ENCODE data around the gene GOLGA6L7. TPM values are rescaled to one million over a fixed set of nuclear protein-coding genes. Genes with fewer than 3 reads are reported as not detected.
"Not testable (repeated sequence)": the region's sequence is repeated elsewhere in the genome, so short reads cannot be mapped to it uniquely, and the experiment has no call there.

The GOLGA6L7 gene
- total RNA-seq: not detected in 2 replicates
- not detected in 2 replicates for polyA plus RNA-seq
- not detected in 2 replicates for polyA plus RNA-seq (2011; cell fraction: cytosol; rRNA removed)
- not detected in 2 replicates for polyA plus RNA-seq (2011; cell fraction: nucleus; rRNA removed)
- polyA plus RNA-seq (2012): not detected in 2 replicates
- not detected in 2 replicates for polyA minus RNA-seq
- polyA minus RNA-seq (2011; cell fraction: cytosol; rRNA and poly(A)+ RNA removed): not detected
- not detected in 2 replicates for polyA minus RNA-seq (2011; cell fraction: nucleus; rRNA and poly(A)+ RNA removed)
- Bru-seq, nascent RNA: not detected
- not detected for BruChase-seq, experiment 1, labeled RNA remaining after a 6-hour chase
- BruChase-seq, experiment 2, labeled RNA remaining after a 2-hour chase: not detected
- long read RNA-seq: 0 reads

DNA sequence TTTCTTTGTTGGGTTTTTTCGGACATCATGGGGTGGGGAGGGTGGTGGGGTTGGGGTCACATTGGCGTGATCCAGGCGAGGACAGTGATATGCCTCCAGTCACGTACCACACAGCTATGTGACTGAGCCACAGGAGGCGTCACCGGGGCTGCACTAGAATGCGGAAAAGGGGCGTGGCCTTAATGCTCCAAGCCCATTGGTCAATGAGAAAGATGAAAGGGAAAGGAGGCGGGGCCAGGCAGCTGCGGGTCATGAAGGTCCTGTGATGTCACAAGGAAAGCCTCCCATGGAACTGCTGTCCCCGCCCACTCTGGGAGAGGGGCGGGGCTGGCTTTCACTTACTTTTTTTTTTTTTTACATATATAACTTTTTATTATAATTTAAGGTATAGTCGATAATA, at the start of gene GOLGA6L7:
GOLGA6L7 (minus strand) TSS at position 124 of the 400 bp plus-strand sequence; CDS start at position 29, 95 bp downstream.
- dilution Hi-C loops (cut with MboI; ENCODE audit: extremely low pct_ligation_motif_present, low sequenced_read_pairs); H2AFZ ChIP-seq (ENCODE audit: low read depth, low read length); FAIRE-seq; H3K9me3 ChIP-seq (replicated peaks; ENCODE audit: control insufficient read depth, insufficient read depth, low read length); CTCF ChIA-PET; H4K20me1 ChIP-seq (replicated peaks; ENCODE audit: control insufficient read depth, extremely low read depth, insufficient read depth, low read length); POLR2A ChIA-PET; H3K27me3 ChIP-seq (ENCODE audit: control insufficient read depth in 2 of 2, insufficient read depth in 2 of 2, low read length in 2 of 2); H3K9ac ChIP-seq (replicated peaks; ENCODE audit: extremely low read depth, insufficient read depth, low read length); H3K9me1 ChIP-seq (replicated peaks; ENCODE audit: control insufficient read depth, extremely low read depth, insufficient read depth, low read length); H3K36me3 ChIP-seq (ENCODE audit: control insufficient read depth in 2 of 2, extremely low read depth in 1 of 2, insufficient read depth in 2 of 2, low read length in 2 of 2); H3K27ac ChIP-seq (ENCODE audit: insufficient read depth, low read depth, low read length); H3K4me2 ChIP-seq (ENCODE audit: insufficient read depth, low read length); H3K79me2 ChIP-seq (ENCODE audit: control insufficient read depth, insufficient read depth, low read length); DNase-seq (ENCODE audit: low read depth, low spot score); H3K4me1 ChIP-seq (ENCODE audit: control insufficient read depth, extremely low read depth, insufficient read depth, low read length); intact Hi-C loops (cut with micrococcal nuclease); BruUV-seq (replicated peaks); H3K4me3 ChIP-seq (replicated peaks in 1 of 3; ENCODE audit: insufficient read depth in 1 of 3, low read depth in 1 of 3, low read length in 3 of 3): not testable (repeated sequence)

- BruUV-seq (replicated peaks): no TSS peak
- TF ChIP-seq POLR2A (IDR thresholded peaks at IDR 0.05; ENCODE audit: low read depth, low read length): no peak
- TF ChIP-seq JUN (IDR thresholded peaks at IDR 0.05; ENCODE audit: borderline replicate concordance, insufficient read depth, insufficient read length, low read depth): no peak
- TF ChIP-seq, protein P1, sequence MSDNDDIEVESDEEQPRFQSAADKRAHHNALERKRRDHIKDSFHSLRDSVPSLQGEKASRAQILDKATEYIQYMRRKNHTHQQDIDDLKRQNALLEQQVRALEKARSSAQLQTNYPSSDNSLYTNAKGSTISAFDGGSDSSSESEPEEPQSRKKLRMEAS (IDR thresholded peaks at IDR 0.05; ENCODE audit: insufficient read depth, insufficient read length): no peak
- TF ChIP-seq FOS (IDR thresholded peaks at IDR 0.05; ENCODE audit: borderline replicate concordance, insufficient read depth, low read length): no peak
- TF ChIP-seq GATA2 (IDR thresholded peaks at IDR 0.05; ENCODE audit: insufficient read depth, insufficient read length, low read depth, low read length): no peak
- TF ChIP-seq EZH2 (IDR thresholded peaks at IDR 0.05; ENCODE audit: borderline replicate concordance, low read depth, low read length, severe bottlenecking): no peak
- TF ChIP-seq, protein P2, sequence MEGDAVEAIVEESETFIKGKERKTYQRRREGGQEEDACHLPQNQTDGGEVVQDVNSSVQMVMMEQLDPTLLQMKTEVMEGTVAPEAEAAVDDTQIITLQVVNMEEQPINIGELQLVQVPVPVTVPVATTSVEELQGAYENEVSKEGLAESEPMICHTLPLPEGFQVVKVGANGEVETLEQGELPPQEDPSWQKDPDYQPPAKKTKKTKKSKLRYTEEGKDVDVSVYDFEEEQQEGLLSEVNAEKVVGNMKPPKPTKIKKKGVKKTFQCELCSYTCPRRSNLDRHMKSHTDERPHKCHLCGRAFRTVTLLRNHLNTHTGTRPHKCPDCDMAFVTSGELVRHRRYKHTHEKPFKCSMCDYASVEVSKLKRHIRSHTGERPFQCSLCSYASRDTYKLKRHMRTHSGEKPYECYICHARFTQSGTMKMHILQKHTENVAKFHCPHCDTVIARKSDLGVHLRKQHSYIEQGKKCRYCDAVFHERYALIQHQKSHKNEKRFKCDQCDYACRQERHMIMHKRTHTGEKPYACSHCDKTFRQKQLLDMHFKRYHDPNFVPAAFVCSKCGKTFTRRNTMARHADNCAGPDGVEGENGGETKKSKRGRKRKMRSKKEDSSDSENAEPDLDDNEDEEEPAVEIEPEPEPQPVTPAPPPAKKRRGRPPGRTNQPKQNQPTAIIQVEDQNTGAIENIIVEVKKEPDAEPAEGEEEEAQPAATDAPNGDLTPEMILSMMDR (IDR thresholded peaks at IDR 0.05; ENCODE audit: extremely low read depth in 1 of 2, insufficient read depth in 1 of 2, low read depth in 1 of 2, low read length in 2 of 2): no peak
- TF ChIP-seq POLR2AphosphoS5 (IDR thresholded peaks at IDR 0.05; ENCODE audit: insufficient read depth, low read depth, low read length): no peak
- TF ChIP-seq MYC (IDR thresholded peaks at IDR 0.05; ENCODE audit: low read depth, low read length): no peak
- no peaks in the 10 kb centered on the region for H3K79me2 ChIP-seq (ENCODE audit: control insufficient read depth, insufficient read depth, low read length)
- ChIA-PET POLR2A (no interaction called here), CTCF (no interaction called here)
- intact Hi-C loops (cut with micrococcal nuclease) (no loop called here), dilution Hi-C loops (cut with MboI; ENCODE audit: extremely low pct_ligation_motif_present, low sequenced_read_pairs) (no loop called here)
- no peaks in the 10 kb centered on the region for H3K27me3 ChIP-seq (ENCODE audit: control insufficient read depth in 2 of 2, insufficient read depth in 2 of 2, low read length in 2 of 2)
- no peaks in the 10 kb centered on the region for H3K4me1 ChIP-seq (ENCODE audit: control insufficient read depth, extremely low read depth, insufficient read depth, low read length)
- H3K9me3 ChIP-seq (replicated peaks; ENCODE audit: control insufficient read depth, insufficient read depth, low read length): no peaks in the 10 kb centered on the region
- no peak overlapping the region for H3K9ac ChIP-seq (replicated peaks; ENCODE audit: extremely low read depth, insufficient read depth, low read length)
- H3K4me2 ChIP-seq (ENCODE audit: insufficient read depth, low read length): no peak overlapping the region
- H3K27ac ChIP-seq (ENCODE audit: insufficient read depth, low read depth, low read length): no peak overlapping the region
- H3K4me3 ChIP-seq (replicated peaks in 1 of 3; ENCODE audit: insufficient read depth in 1 of 3, low read depth in 1 of 3, low read length in 3 of 3): no peak overlapping the region
- H3K9me1 ChIP-seq (replicated peaks; ENCODE audit: control insufficient read depth, extremely low read depth, insufficient read depth, low read length): no peaks in the 10 kb centered on the region
- FAIRE-seq (no peak), DNase-seq (ENCODE audit: low read depth, low spot score) (no peak)
- H2AFZ ChIP-seq (ENCODE audit: low read depth, low read length): no peak overlapping the region
- H4K20me1 ChIP-seq (replicated peaks; ENCODE audit: control insufficient read depth, extremely low read depth, insufficient read depth, low read length): no peaks in the 10 kb centered on the region
- no peaks in the 10 kb centered on the region for H3K36me3 ChIP-seq (ENCODE audit: control insufficient read depth in 2 of 2, extremely low read depth in 1 of 2, insufficient read depth in 2 of 2, low read length in 2 of 2)
Observed at GRCh38 chr15:28897861-28898585, 49.6 kb upstream of the GOLGA6L7 start.
